IPS DF 4.7 (cell line): ENCODE data around the gene MZF1.

ENCODE experiments used
- DNase-seq: peaks from one replicate; pipeline ENCODE4 v3.0.0-alpha.2; 2013; ENCODE audit warnings: low spot score; ENCODE audit errors: extremely low read depth

The MZF1 gene

GRCh38 chr19:58556622-58557220, 16.4 kb downstream of the MZF1 start:
- DNase-seq = no peak

- DNase-seq = no peak
Measured at GRCh38 chr19:58555920-58556621, 17.1 kb downstream of the MZF1 start.

GRCh38 chr19:58555369-58555885, 17.7 kb downstream of the MZF1 start:
- DNase-seq = no peak

- no peak for DNase-seq
Measured at GRCh38 chr19:58554494-58555368, 18.4 kb downstream of the MZF1 start, which contains the start of gene CHMP2A. Gene CHMP2A, minus strand, starts transcription at chr19:58555105. Its CDS starts 893 bp downstream, at chr19:58554212.

GRCh38 chr19:58553799-58554493, 19.2 kb downstream of the MZF1 start:
- no peak for DNase-seq

GRCh38 chr19:58552655-58553054, 20.5 kb downstream of the MZF1 start:
- DNase-seq = no peak

GRCh38 chr19:58551577-58552471, 21.3 kb downstream of the MZF1 start:
- DNase-seq = no peak

- no peak for DNase-seq
Measured at GRCh38 chr19:58551123-58551497, 22.0 kb downstream of the MZF1 start.

- DNase-seq = no peak
Measured at GRCh38 chr19:58550362-58551122, 22.6 kb downstream of the MZF1 start.

- DNase-seq = no peak
Measured at GRCh38 chr19:58549664-58550361, 23.3 kb downstream of the MZF1 start.

- no peak for DNase-seq
Measured at GRCh38 chr19:58548859-58549663, 24.1 kb downstream of the MZF1 start.

- no peak for DNase-seq
Measured at GRCh38 chr19:58547323-58548312, 25.5 kb downstream of the MZF1 start.

GRCh38 chr19:58546019-58546530, 27.1 kb downstream of the MZF1 start:
- DNase-seq = no peak

- no peak for DNase-seq
Measured at GRCh38 chr19:58545286-58546018, 27.7 kb downstream of the MZF1 start.

GRCh38 chr19:58544591-58545285, 28.4 kb downstream of the MZF1 start:
- no peak for DNase-seq
